Measurements from ENCODE around the gene GABPB1. TPM values are rescaled to one million over a fixed set of nuclear protein-coding genes. Genes with fewer than 3 reads are reported as not detected.

The GABPB1 gene
- total and polyA plus RNA-seq, 2 of the 13 experiments (the other 11 are each of a cell fraction or from before 2014, with no cell fraction given), result 17.5 to 39.5 TPM

GRCh38 chr15:50355619-50355905 lies 564 bp upstream of the GABPB1 start (continued):
- 0 out of 2 replicates have a peak, but pooled peaks have one; percentile 0 for TF ChIP-seq ZNF354B (CRISPR knock-in tag; IDR thresholded peaks at IDR 0.05)
- TF ChIP-seq, protein P1, sequence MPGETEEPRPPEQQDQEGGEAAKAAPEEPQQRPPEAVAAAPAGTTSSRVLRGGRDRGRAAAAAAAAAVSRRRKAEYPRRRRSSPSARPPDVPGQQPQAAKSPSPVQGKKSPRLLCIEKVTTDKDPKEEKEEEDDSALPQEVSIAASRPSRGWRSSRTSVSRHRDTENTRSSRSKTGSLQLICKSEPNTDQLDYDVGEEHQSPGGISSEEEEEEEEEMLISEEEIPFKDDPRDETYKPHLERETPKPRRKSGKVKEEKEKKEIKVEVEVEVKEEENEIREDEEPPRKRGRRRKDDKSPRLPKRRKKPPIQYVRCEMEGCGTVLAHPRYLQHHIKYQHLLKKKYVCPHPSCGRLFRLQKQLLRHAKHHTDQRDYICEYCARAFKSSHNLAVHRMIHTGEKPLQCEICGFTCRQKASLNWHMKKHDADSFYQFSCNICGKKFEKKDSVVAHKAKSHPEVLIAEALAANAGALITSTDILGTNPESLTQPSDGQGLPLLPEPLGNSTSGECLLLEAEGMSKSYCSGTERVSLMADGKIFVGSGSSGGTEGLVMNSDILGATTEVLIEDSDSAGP (CRISPR knock-in tag; IDR thresholded peaks at IDR 0.05; ENCODE audit: borderline replicate concordance), result peak; percentile 13; the same call in 1 of the 2 replicates
- TF ChIP-seq ZNF263 (CRISPR knock-in tag; IDR thresholded peaks at IDR 0.05), result 0 out of 2 replicates have a peak, but pooled peaks have one; percentile 5
- 0 out of 2 replicates have a peak, but pooled peaks have one; percentile 1 for TF ChIP-seq RXRB (CRISPR knock-in tag; IDR thresholded peaks at IDR 0.05; ENCODE audit: borderline replicate concordance)
- TF ChIP-seq ZNF180 (CRISPR knock-in tag; IDR thresholded peaks at IDR 0.05; ENCODE audit: borderline replicate concordance, low read depth), result peak; percentile 2; the same call in 1 of the 2 replicates
- TF ChIP-seq ARID3A (IDR thresholded peaks at IDR 0.05; ENCODE audit: low read depth, low read length), result no peak
- 0 out of 2 replicates have a peak, but pooled peaks have one; percentile 30 for TF ChIP-seq SNAPC2 (CRISPR knock-in tag; IDR thresholded peaks at IDR 0.05)
- TF ChIP-seq DBP (CRISPR knock-in tag; IDR thresholded peaks at IDR 0.05; ENCODE audit: not compliant biosample characterization), result peak; percentile 31
- 0 out of 2 replicates have a peak, but pooled peaks have one; percentile 6 for TF ChIP-seq FOSL1 (CRISPR knock-in tag; IDR thresholded peaks at IDR 0.05; ENCODE audit: borderline replicate concordance)
- TF ChIP-seq KDM5A (IDR thresholded peaks at IDR 0.05; ENCODE audit: borderline replicate concordance, low read length), result no peak
- TF ChIP-seq, protein P2, sequence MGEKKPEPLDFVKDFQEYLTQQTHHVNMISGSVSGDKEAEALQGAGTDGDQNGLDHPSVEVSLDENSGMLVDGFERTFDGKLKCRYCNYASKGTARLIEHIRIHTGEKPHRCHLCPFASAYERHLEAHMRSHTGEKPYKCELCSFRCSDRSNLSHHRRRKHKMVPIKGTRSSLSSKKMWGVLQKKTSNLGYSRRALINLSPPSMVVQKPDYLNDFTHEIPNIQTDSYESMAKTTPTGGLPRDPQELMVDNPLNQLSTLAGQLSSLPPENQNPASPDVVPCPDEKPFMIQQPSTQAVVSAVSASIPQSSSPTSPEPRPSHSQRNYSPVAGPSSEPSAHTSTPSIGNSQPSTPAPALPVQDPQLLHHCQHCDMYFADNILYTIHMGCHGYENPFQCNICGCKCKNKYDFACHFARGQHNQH (CRISPR knock-in tag; IDR thresholded peaks at IDR 0.05), result 0 out of 2 replicates have a peak, but pooled peaks have one; percentile 4
- no peak for TF ChIP-seq MTERF4 (CRISPR knock-in tag; IDR thresholded peaks at IDR 0.05)
- TF ChIP-seq MIXL1 (CRISPR knock-in tag; IDR thresholded peaks at IDR 0.05), result peak; percentile 7; the same call in 1 of the 2 replicates
- TF ChIP-seq ISL2 (CRISPR knock-in tag; IDR thresholded peaks at IDR 0.05), result 0 out of 2 replicates have a peak, but pooled peaks have one; percentile 3

All from HepG2 (cell line).